ENCODE data around the gene DHPS. TPM values are rescaled to one million over a fixed set of nuclear protein-coding genes. Genes with fewer than 3 reads are reported as not detected.
A peak's percentile ranks its signal among the peaks of the same experiment; 100 is the strongest.

The DHPS gene
- total and polyA plus RNA-seq, 2 of the 13 experiments (the other 11 are each of a cell fraction or from before 2014, with no cell fraction given), result 43.3 to 84.3 TPM

DNA sequence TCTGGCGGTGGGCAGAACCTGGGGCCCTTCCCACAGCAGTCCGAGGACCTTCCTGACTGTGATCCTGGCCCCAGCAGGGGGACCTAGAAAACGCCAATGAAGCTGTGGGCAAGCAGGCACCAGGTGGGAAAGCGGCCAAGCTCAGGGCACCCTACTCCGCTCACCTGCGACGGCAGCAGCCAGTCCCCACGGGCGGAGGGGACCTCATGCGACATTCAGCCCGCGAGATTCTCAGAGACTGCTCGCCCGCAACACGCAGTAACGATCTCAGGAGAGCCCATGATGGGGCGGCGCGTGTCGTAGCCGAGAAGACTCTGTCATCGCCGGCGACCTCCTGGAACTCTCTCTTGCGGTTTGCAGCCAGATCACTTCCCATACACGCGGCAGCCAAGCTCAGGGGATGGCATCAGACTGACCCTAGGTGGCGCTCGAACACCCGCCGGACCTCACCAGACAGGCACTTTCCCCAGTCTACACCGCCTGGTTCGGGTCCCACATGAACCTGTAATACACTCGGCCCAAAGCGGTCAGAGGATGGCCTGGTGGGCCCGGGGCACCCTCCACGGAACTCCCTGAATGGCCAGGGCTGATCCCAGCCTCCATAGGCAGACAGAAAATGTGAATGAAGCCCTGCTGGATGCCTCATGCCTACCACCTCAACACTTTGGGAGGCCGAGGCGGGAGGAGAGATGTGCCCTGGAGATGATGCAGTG lies 41.6 kb downstream of the DHPS start (continued):
- TF ChIP-seq, protein P1, sequence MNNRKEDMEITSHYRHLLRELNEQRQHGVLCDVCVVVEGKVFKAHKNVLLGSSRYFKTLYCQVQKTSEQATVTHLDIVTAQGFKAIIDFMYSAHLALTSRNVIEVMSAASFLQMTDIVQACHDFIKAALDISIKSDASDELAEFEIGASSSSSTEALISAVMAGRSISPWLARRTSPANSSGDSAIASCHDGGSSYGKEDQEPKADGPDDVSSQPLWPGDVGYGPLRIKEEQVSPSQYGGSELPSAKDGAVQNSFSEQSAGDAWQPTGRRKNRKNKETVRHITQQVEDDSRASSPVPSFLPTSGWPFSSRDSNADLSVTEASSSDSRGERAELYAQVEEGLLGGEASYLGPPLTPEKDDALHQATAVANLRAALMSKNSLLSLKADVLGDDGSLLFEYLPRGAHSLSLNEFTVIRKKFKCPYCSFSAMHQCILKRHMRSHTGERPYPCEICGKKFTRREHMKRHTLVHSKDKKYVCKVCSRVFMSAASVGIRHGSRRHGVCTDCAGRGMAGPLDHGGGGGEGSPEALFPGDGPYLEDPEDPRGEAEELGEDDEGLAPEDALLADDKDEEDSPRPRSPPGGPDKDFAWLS (CRISPR knock-in tag; IDR thresholded peaks at IDR 0.05; ENCODE audit: borderline replicate concordance), result no peak
- TF ChIP-seq ZGPAT (CRISPR knock-in tag; IDR thresholded peaks at IDR 0.05), result no peak
- peak; percentile 57 for TF ChIP-seq ZFX (CRISPR knock-in tag; IDR thresholded peaks at IDR 0.05; ENCODE audit: low read depth)
- no peak for TF ChIP-seq ZNF616 (CRISPR knock-in tag; IDR thresholded peaks at IDR 0.05; ENCODE audit: low read depth)
- no peak for TF ChIP-seq PAWR (CRISPR knock-in tag; IDR thresholded peaks at IDR 0.05; ENCODE audit: borderline replicate concordance)
- no peak for TF ChIP-seq ZNF576 (CRISPR knock-in tag; IDR thresholded peaks at IDR 0.05)
- TF ChIP-seq, protein P2, sequence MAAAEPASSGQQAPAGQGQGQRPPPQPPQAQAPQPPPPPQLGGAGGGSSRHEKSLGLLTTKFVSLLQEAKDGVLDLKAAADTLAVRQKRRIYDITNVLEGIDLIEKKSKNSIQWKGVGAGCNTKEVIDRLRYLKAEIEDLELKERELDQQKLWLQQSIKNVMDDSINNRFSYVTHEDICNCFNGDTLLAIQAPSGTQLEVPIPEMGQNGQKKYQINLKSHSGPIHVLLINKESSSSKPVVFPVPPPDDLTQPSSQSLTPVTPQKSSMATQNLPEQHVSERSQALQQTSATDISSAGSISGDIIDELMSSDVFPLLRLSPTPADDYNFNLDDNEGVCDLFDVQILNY (CRISPR knock-in tag; conservative IDR thresholded peaks at IDR 0.05), result no peak
- no peak for TF ChIP-seq MYNN (CRISPR knock-in tag; IDR thresholded peaks at IDR 0.05; ENCODE audit: low read depth)
- TF ChIP-seq ZNF781 (CRISPR knock-in tag; IDR thresholded peaks at IDR 0.05; ENCODE audit: borderline replicate concordance, not compliant biosample characterization), result no peak
- TF ChIP-seq, protein P3, sequence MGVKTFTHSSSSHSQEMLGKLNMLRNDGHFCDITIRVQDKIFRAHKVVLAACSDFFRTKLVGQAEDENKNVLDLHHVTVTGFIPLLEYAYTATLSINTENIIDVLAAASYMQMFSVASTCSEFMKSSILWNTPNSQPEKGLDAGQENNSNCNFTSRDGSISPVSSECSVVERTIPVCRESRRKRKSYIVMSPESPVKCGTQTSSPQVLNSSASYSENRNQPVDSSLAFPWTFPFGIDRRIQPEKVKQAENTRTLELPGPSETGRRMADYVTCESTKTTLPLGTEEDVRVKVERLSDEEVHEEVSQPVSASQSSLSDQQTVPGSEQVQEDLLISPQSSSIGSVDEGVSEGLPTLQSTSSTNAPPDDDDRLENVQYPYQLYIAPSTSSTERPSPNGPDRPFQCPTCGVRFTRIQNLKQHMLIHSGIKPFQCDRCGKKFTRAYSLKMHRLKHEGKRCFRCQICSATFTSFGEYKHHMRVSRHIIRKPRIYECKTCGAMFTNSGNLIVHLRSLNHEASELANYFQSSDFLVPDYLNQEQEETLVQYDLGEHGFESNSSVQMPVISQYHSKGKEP (CRISPR knock-in tag; IDR thresholded peaks at IDR 0.05), result no peak
- no peak for TF ChIP-seq KLF11 (CRISPR knock-in tag; IDR thresholded peaks at IDR 0.05)
- no peak for TF ChIP-seq MLLT10 (CRISPR knock-in tag; IDR thresholded peaks at IDR 0.05)
- no peak for TF ChIP-seq ZNF607 (CRISPR knock-in tag; IDR thresholded peaks at IDR 0.05; ENCODE audit: borderline replicate concordance)
- TF ChIP-seq, protein P4, sequence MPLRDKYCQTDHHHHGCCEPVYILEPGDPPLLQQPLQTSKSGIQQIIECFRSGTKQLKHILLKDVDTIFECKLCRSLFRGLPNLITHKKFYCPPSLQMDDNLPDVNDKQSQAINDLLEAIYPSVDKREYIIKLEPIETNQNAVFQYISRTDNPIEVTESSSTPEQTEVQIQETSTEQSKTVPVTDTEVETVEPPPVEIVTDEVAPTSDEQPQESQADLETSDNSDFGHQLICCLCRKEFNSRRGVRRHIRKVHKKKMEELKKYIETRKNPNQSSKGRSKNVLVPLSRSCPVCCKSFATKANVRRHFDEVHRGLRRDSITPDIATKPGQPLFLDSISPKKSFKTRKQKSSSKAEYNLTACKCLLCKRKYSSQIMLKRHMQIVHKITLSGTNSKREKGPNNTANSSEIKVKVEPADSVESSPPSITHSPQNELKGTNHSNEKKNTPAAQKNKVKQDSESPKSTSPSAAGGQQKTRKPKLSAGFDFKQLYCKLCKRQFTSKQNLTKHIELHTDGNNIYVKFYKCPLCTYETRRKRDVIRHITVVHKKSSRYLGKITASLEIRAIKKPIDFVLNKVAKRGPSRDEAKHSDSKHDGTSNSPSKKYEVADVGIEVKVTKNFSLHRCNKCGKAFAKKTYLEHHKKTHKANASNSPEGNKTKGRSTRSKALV (CRISPR knock-in tag; IDR thresholded peaks at IDR 0.05), result no peak; the same call in 1 of the 2 replicates
- no peak for TF ChIP-seq CBX1 (IDR thresholded peaks at IDR 0.05; ENCODE audit: low read depth)
- TF ChIP-seq ZNF383 (CRISPR knock-in tag; IDR thresholded peaks at IDR 0.05; ENCODE audit: borderline replicate concordance), result no peak
- no peak for TF ChIP-seq TFAP4 (IDR thresholded peaks at IDR 0.05; ENCODE audit: borderline replicate concordance, low read depth)
- TF ChIP-seq, protein P5, sequence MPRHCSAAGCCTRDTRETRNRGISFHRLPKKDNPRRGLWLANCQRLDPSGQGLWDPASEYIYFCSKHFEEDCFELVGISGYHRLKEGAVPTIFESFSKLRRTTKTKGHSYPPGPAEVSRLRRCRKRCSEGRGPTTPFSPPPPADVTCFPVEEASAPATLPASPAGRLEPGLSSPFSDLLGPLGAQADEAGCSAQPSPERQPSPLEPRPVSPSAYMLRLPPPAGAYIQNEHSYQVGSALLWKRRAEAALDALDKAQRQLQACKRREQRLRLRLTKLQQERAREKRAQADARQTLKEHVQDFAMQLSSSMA (CRISPR knock-in tag; IDR thresholded peaks at IDR 0.05), result no peak
- no peak; the same call in 2 of the 3 replicates for TF ChIP-seq MXI1 (IDR thresholded peaks at IDR 0.05; ENCODE audit: borderline replicate concordance, low read depth, low read length)
